Mesenteric fat pad (tissue), 1 donor: ENCODE data around the gene RASSF1. TPM values are rescaled to one million over a fixed set of nuclear protein-coding genes. Genes with fewer than 3 reads are reported as not detected.

ENCODE experiments used
- DNase-seq: peaks from one replicate; pipeline ENCODE4 v3.0.0-alpha.2; 2020; ENCODE audit warnings: low spot score
- total RNA-seq: library from RNA; stranded (reverse); fragmentation: NEBNext Ultra II Directional; extraction: Animal tissue kit (Norgen Biotek cat#: 25700); gene quantifications from one replicate; pipeline ENCODE4 v1.2.1, GENCODE V29; 2021
- donor health status: DM: yes; HTN: yes; CAD: no.

RASSF1 gene
- total RNA-seq, 1 donor from 2014 or later, result 45.3 TPM

DNA sequence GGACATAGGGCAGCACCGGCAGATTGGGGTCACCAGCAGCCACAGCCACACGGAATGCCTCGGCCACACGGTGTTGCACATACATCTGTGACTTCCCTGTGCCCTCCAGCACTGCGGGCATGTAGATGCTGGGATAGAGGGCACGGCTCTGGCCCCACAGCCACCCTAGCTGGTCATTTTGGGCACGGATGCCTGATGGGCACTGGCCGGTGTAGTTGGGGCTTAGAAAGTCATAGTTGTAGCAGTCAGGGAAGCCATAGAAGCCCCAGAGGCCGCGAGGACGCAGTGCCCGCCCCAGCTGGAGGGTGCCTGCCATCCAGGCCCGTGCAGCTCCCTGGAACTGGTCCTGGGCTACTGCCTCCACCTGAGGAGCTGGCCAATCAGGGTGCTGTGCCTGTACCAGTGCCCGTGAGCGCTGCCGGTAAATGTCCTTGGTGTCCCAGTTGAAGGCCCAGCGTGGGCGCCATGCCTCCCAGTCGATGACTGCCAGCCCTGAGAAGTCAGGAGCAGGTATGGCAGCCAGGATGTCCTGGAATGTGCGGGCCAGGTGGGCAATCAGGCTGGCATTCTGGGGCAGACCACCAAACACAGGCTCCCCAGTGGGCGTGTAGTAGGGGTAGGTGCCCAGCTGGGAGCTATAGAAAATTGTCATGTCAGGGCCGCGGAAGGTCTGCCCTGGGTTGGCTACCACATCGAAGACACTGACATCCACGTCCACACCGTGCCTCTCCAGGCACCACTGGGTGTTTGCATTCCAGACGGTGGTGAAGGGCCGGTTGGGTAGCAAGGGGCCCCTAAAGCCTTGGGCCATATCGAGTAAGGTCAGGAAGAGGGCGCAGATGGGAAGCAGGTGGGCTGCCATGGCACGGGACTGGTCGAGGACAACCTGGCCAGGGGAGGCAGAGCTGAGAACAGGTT lies 38.3 kb downstream of the RASSF1 start:
- no peak for DNase-seq

DNA sequence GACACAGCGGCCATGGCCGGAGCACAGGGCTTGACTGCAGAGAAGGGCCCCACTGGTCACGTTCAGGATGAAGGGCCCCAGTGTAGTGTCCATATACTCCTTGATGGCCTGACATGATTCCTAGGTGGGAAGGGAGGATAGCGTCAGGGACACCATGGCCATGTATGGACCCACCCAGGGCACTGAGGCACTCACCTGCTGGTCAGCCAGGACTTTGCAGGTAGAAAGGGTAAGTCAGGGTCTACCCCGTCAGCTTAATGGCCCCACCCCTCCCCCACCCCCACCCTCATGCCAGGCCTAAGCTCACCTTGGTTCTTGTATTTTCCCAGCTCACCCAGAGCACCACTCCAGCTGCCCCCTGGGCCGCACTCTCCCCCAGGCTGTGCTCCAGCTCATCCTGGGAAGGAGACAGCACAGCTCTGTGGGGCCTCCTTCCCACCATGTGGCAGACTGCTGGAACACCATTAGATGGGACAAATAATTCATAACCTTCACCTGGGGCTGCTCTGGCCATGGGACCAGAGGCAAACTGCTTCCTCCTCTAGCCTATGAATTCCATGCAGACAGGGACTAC lies 39.9 kb downstream of the RASSF1 start:
- no peak for DNase-seq

- DNase-seq, result no peak
Measured at GRCh38 chr3:50299929-50300680, 40.5 kb downstream of the RASSF1 start.

GRCh38 chr3:50299638-50299928 lies 41.1 kb downstream of the RASSF1 start:
- DNase-seq, result no peak

DNA sequence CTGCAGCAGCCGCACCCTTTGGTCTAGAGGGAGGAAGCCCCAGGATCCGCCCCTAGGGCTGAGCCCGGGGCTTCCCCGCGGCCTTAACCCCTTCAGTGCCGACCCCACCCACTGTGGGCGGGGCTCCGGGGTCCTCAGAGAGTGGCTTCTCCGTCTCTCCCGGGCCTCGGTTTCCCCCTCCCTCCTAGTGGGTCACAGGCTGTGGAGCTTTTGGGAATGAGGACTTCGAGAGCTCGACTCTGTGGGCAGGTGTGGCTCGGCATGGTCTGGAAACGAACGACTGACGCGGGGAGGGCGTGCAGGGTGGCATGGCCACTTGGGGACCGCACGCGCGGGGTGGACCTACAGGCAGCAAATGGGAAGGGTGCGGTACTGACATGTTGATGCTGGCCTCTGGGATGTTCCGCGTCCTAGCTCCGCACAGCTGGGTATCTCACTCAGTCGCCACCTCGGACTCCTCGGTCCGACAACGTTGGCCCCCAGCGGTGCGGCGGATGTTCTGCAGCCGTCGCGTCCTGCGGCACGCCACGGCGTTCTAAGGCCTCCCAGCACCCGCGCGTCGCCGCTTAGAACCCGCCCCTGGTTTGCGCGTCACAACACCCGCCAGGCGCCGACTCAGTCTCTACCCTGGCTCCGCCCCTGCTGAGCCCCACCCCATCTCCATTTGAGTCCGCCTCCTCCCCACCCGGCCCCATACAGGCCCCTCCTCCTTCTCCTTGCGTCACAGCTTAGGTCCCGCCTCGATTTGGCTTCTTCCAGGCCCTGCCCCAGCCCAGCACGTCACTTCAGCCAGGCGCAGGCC lies 41.6 kb downstream of the RASSF1 start, which contains the start of the genes HYAL3 and NAA80:
Gene HYAL3 (minus strand): TSS at position 570 of the 802 bp plus-strand sequence. CDS start 3,803 bp downstream, outside the sequence.
Gene NAA80 (minus strand): TSS at position 570 of the 802 bp plus-strand sequence. CDS start 1,942 bp downstream, outside the sequence.
- peak; percentile 100 for DNase-seq

DNA sequence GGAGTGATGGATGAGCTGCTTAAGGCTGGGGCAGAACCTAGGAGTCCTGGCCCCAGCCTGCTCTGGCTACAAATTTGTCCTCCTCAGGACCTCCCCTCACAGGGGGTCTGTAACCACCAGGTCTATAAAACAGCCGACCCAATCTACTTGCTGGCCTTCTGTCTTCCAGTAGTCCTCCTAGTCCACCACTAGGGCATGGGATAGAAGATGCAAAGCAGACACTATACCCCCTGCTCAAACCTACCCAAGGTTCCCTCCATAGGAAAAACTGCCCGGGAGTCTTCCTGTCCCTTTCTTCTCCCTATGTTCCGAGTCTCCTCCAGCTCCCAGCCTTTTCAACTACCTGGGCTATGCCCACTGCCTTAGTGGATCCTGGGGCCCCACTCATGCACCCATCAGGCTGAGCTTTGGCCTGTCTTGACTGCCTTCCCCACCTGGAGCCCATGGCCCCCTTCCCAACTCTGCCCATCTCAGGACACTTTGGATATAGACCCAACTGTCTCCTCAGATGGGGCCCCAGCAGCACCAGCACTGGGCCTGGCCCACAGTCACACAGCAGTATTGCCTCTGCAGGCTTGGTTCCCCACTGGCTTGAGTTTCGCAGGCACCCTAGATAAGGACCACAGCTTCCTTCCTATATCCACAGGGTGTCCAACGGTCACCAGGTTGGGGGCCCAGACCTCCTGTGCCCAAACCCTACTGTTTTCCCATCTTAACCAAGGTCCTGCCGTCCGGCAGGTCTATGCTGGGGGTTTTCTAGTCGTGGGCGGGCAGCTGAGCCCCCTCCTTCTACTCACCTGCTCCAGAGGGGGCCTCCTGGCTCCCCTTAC lies 42.5 kb downstream of the RASSF1 start:
- DNase-seq, result no peak

DNA sequence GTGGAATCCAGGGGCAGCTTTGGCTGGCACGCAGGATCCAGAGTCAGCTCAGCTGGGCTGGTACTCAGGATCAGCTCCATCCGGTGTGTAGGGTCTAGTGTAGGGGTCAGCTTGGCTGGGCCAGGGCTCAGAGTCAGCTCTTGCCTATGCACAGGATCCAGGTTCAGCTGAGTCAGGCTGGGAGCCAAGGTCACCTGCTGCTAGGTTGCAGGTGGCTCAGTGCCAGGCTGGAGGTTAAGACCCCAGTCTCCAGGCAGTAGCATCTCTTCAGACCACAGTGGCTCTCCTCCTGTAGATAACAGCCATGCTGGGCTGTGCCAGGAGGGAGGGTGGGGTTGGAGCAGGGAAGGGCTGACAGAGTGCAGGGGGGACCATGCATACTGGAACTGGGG lies 43.3 kb downstream of the RASSF1 start:
- no peak for DNase-seq

GRCh38 chr3:50296721-50297383 lies 43.8 kb downstream of the RASSF1 start:
- DNase-seq, result no peak

DNA sequence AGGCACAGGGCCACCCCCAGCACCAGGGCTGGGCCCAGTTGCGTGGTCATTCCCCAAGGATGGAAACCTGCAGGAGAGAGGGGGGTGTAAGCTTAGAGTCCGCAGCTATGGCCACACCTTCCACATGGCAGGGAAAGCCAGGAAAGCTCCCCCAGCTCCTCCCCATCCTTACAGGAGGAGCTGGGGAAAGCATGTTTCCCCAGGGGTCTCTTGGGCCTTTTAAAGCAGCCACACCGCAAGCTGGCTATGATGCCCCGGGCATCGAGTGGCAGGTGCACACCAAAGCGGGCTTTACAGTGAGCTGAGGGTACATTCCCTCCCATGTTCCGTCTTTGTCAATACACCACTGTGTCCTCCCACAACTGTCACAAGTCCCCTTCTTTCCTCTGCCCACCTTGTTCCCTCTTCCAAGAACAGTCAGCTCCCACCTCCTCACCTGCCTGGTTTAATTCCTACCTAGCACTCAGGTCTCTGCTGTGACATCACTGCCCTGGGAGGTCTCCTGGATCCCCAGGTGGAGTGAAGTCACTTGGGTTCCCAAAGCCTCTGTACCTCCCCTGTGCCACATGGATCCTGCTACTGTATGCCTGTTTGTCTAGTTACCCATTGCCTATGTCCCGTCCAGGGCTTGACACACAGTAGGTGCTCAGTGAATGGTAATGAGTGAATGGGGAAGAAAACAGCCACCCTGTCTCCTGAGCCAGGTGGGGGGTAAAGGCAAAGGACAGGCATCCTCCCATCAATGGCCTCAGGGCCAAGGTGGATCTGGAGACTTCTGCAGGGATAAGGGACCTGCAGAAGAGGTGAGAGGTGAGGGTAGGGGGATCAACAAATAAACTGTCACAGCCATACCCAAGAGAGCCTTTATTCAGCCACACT lies 44.8 kb downstream of the RASSF1 start:
- DNase-seq, result no peak

- DNase-seq, result no peak
Measured at GRCh38 chr3:50294492-50295403, 45.9 kb downstream of the RASSF1 start.

- no peak for DNase-seq
Measured at GRCh38 chr3:50294089-50294488, 46.5 kb downstream of the RASSF1 start.

DNA sequence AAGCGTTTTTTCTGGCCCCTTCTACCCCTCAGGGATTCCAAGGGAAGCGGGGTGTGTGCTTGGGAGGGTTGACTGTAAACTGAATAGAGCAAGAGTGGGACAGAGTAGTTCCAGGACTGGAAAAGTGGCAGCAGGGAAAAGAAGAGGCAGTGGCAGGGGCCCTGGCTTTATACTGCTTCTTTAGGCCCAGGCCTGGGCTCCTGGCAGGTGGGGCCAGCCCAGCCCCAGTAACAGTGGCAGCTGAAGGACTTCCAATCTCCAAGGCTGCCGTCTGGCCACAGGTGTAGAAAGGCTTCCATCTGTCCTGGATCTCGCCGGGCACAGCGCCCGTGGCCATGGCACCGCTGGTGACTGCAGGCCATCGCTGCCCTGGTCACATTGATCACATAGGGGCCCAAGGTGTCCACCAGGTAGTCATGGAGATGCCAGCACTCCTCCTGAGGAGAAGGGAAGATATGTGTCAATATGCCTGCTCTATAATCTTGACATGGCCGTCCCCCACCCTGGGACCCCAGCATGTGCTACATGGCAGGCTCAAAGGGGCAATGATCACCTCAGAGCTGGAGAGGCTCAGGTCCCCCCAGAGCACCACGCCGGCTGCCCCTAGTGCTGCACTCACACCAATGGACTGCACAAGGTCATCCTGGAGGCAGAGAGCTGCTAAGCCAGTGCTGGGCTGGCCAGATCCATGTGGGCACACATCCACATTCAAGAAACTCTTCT lies 47.4 kb downstream of the RASSF1 start:
- no peak for DNase-seq

GRCh38 chr3:50292159-50293078 lies 48.2 kb downstream of the RASSF1 start, which contains the start of gene IFRD2:
IFRD2 (minus strand) TSS chr3:50292429; CDS start chr3:50292274, 155 bp downstream.
- peak; percentile 99 for DNase-seq

- no peak for DNase-seq
Measured at GRCh38 chr3:50290161-50290641, 50.4 kb downstream of the RASSF1 start.

GRCh38 chr3:50289130-50289529 lies 51.5 kb downstream of the RASSF1 start:
- DNase-seq, result no peak
